Activated effector memory CD4-positive, alpha-beta T cell treated with Interleukin-2 at 50 U/mL for 16 hours (primary cell): Measurements from ENCODE around the gene NKX2-1.
"Not testable (repeated sequence)": the region's sequence is repeated elsewhere in the genome, so short reads cannot be mapped to it uniquely, and the experiment has no call there.

ENCODE experiments used
- DNase-seq: peaks from one replicate; pipeline ENCODE4 v3.0.0-alpha.2; 2020

Gene NKX2-1

DNA sequence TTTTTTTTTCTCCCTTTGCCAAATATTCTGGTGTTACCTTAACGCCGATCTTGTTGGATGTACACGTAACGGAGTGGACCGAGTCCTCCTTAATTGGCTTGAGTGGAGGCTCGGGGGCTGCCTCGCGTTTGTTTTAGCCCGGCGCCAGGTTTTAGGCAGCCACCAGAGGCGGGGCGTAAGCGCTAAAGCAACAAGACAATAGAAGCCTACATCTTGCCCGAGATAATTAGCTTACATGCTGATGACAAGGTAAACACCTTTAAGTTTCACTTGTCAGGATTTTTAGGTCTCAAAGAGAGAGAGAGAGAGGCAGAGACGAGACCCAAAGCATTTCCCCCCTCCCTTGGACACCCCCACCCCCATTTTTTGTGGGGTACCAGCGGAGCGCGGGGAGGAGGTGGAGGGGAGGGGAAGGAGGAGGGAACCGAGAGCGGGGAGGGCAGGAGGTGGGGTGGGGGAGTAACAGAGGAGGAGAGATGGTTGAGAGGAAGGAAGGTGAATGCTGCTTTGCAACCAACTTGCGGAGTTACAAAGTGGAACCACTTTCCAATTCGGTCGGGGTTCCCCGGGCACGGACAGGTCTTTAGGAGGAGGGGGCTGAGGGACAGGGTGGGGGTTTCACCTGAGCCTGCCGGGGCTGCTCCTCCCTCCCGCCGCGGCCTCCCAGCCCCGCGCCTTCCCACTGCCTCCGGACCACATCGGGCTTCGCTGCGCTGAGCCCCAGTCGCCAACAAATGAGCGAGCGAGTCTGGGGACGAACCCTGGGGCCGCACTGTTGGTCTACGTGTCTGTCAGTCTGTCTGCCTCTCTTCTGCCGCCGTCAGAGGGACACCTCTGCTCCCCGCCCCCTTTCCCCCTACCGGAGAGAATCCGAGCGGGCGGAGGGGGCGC, at the start of gene NKX2-1:
Gene NKX2-1 (minus strand): TSS at position 802 of the 891 bp plus-strand sequence. CDS start 103 bp downstream, at position 699.
- DNase-seq, result no peak

DNA sequence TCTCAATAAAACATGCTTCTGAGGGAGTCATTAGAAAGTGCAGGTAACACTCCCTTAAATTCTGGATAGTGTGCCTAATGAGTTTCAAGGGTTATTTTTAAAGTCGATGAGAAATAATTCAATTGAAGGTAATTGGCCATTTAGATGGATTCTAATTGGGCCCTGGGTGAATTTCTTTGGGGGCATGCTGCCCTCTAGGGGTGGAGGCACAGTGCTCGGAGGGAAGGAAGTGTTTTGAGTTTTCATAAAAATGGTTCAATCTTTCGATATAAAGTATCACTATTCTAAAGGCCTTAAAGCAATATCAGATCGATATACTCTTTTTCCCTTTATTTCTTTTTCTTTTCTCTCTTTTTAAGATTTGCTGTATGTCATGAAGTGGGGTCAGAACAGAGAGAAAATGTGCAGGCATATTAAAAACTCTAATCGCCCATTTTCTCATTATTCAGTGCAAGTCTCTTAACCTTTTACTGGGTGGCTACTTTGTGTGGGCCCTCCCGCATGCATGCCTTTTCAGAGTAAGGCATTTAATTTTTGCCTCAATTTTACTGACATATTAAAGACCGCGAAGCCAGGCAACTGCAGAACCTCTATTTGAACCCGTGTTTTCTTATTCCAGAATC, 36.9 kb upstream of the NKX2-1 start:
- DNase-seq, result no peak

DNA sequence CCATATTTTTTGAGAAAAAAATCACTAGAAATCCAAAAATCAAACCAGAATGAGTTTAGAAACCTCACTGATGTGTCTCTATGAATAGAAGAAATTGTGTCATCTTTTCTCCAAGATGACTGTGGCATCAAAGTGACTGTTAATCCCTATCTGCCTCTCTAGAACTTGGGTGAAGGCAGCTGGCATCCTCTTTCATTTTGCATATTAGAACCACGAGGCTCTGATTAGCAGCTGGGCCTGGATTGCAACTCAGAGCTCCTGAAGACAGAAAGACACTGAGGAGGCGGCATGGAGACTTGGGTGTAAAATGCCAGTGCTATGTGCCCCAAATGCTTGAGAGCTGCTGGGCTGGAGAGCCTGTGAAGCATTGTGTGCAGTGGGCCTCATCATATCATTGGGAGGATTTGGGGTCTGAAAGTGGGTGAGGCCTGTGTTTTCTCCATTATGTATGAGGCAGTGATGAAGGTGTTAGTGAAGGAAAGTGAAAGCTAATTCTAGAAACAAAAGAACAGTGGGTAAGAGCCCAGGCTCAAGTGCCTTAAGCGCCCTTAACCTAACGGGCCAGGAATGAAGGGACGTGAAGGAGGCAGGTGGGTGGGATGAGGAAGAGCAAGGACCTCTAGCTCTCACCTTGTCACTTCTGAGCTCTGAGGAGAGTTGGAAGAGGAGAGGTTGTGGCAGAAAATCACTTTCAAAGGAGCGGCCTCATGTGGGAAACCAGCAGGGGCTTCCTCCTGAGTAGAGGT, 36.1 kb upstream of the NKX2-1 start:
- no peak for DNase-seq

DNA sequence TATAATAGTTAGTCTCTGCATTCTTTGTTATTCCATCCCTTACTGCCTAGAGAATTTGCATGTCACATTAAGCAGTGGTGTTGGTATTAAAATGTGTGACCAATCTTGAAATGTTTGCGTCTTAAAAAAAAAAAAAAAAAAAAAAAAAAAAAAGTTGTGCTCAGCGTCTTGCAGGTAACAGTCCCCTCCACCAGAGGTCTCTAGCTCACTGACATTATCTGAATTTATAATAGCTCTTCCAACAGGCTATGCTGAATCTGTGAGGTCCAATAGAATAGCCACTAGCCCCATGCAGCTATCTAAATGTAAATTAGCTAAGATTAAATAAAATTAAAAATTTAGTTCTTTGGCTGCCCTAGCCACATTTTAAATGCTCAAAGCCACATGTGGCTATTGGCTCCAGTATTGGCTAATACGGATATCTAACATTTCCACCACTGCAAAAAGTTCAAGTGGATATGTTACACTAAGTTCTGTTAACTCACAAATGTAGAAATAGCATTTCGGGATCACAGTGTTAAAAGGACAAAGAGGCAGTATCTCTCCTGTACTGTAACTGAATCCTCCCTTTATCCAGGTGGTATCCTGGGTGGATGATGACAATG, 33.7 kb upstream of the NKX2-1 start:
- no peak for DNase-seq

DNA sequence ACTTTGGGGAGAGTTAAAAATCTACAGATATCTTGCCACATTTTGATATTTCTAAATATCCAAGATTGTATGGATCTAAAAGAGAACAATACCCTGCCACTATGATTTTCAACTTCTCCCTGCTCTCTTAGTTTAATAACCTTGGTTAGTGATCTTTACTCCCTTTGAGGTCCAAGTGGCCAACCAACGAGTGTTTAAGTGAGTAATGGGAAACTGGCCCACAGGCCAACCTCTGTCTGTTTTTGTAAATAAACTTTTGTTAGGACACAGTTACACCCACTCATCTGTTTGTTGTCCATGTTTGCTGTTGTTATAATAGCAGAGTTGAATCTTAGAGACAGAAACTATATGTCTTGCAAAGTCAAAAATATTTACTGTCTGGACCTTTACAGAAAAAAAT, 30.9 kb upstream of the NKX2-1 start:
- DNase-seq, result no peak

DNA sequence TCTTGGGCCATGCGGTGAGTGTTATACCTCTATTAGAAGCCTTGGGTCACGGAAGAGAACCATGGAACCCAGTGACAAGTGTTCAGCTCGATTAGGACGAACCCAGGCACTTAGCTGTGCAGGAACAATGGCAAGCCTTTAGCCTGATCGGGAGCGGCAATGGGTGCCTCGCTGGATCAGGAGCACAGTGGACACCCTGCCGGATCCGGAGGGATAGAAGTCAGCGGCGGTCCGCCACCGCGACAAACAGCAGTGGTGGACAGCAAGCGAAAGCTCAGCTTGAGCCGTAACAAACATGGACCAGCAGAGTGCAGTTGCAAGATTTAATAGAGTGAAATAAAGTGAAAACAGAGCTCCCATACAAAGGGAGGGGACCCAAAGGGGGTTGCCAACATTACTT, 24.2 kb upstream of the NKX2-1 start:
- DNase-seq, result not testable (repeated sequence)

DNA sequence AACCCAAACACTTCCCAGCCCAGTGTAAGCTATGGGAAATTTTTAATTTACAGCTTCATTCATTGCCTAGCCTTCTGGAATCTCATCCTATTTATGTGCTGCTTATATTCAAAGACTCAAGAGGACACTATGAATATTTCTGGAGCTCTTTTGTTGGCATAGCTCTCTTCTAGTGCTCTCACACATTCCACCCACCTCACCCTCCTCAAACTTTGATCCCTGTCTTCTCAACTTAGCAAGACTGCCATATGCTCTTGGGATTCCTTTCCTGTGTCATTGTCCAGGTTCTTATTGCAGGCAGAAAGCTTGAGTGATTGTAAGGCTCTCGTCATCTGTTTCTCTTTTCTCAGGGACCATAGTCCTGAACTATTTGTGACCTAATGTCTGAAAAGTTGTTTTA, 18.0 kb upstream of the NKX2-1 start:
- no peak for DNase-seq

DNA sequence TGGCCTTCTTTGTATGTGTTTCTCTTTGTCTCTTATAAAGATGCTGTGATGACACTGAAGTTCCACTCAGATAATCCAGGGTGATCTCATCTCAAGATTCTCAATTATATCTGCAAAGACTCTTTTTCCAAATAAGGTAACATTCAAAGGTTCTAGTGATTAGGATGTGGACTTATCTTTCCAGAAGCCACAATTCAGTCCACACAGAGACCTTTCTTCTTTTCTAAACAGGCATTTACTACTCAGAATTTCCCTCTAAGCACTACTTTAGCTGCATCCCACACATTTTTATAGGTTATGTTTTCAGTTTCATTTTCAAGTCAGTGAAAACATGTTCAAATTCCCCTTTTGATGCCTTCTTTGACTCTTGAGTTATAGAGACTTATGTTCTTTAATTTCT, 9.0 kb upstream of the NKX2-1 start:
- no peak for DNase-seq

DNA sequence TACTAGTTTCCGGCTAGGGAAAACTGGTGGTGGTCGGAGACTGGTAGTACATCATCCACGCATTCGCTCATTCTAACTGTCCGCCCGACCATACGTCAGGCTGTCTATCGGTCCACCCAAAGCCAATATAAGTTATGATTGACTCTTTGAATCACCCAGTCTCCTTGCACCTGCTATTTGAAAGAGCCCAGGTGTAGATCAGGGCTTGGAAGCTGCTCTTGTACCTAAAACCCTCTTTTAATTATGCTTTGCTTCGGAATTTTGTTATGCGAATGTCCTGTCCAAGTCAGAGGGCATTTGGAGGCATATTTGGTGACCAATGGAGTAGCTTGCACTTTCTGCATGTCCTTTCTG, 5.7 kb upstream of the NKX2-1 start:
- DNase-seq, result no peak

DNA sequence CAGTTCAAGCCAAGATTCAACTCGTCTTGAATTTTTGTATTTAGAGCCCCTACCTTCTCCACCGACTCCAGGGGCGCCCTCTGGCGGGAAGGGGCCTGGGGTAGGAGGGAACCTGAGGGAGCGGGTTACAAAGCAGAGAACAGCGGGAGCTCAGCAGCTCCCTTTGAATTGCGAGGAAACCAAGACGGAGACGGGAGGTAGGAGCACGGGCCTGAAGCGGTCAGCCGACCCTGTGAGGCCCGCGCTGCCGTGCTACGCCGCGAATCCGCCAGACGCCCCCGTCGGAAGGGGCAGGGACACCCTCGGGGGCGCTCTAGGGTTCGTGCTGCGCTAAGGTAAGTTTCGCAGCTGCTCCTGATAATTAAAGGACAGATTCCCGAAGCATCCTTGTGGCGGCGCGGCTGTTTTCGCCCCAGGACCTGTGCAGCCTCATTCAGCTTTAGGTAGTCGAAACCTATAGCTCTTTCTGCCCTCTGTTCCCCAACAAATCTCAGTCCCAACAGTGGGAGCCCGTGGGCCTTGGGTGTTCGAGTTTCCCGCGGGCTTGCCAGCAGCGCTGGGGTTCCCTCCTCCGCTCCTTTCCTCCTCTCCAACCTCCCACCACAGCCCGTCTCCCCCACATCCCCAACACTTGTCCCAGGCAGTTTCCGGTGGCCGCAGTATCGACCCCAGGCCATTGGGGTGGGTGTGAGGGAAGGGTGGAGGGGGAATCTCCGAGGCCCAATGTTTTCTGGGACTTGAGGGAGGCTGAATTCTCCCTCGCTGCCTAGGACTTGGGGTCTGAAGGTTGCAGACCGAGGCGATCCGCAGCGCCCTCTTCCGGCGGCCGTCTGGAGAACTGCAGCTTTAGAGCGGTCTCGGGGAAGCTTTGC, 5.1 kb upstream of the NKX2-1 start:
- no peak for DNase-seq

DNA sequence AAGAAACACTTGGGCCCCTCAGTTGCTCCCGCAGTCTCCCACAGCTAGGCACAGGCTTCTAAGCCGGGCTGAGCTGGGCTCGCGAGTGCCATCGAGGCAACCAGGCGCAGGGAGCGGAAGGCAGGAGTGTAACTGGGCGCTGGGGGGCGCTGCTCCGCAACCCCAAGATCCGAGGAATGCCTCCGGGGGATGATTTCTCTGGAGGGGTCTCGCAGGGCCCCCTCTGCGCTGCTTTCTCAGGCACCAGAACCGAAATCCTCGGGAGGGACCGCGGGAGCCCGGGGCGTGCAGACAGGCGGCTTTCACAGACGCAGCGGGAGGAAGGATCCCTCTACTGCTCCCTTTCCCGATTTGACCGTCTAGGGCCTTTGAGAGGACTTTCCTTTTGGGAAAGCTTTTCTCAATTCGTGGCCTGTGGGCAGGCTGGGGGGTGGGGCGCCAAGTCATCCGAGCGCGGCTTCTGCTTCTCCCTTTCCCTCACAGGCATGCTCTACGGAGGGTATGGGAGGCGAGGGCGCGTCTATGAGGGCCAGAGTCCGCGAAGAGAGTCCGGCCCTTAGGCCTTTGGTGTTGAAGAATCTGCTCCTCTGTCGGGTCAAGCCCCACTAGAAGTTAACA, 4.3 kb upstream of the NKX2-1 start:
- no peak for DNase-seq

DNA sequence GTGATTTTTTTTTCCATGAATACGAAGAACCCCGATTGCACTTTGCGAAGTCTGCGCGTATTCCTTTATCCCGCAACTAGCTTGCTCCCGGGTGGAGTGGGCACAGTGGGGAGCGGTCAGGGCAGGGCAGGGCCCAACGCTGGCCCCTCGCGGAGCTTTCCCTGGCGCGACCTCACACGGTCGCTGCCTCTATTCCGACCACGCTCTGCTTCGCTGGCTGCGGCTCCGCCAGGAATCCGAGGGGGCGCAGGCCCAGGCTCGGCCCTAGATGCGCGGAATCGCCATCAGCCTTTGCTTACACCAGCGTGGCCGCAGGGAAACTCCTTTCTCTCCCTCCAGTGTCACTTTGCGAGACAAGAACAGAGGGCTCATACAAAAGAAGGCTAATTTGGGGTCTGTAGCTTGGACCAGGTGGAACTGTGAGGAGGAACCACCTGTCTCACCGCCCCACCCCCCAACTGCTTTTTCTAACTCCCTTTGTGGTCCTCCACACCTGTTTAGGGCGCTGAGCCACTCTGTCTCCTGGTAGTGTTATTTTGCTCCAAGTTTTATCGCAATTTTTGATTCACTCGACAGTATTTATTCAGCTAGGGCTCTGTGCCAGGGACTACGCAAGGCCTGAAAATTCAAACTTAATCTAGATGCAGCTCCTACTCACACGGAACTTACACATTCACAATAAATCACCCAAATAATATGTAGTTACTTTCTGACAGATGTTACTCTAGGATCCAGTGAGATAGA, 3.1 kb upstream of the NKX2-1 start:
- DNase-seq, result no peak

DNA sequence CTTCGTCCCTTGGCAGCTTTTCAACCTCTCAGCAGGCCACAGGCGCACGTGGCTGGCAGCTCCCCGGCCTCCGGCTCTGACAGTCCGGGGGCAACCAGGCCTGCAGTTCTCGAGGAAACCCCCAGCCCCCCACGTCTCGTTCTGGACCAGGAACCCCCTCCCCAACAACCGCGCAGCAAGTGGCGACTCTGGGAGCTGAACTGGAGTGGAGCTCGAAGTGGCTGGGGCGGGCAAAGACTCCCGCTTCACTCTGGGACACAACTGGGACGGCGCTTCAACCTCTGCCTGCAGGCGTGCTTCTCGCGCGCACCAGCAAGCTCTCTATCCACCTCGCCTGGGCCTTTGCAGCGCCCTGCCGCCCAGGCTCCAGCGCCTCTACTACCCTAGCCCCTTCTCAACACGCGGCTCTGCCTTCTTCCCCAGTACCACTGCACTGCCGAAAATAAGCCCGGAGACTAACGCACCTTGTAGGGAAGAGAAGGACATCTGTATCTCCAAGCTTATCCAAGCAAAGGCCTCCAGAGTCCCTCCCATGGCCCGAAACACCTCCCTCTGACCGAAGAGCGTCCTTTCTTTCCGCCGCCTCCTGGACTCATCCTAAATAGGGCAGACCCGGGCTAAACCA, 2.4 kb upstream of the NKX2-1 start:
- no peak for DNase-seq

DNA sequence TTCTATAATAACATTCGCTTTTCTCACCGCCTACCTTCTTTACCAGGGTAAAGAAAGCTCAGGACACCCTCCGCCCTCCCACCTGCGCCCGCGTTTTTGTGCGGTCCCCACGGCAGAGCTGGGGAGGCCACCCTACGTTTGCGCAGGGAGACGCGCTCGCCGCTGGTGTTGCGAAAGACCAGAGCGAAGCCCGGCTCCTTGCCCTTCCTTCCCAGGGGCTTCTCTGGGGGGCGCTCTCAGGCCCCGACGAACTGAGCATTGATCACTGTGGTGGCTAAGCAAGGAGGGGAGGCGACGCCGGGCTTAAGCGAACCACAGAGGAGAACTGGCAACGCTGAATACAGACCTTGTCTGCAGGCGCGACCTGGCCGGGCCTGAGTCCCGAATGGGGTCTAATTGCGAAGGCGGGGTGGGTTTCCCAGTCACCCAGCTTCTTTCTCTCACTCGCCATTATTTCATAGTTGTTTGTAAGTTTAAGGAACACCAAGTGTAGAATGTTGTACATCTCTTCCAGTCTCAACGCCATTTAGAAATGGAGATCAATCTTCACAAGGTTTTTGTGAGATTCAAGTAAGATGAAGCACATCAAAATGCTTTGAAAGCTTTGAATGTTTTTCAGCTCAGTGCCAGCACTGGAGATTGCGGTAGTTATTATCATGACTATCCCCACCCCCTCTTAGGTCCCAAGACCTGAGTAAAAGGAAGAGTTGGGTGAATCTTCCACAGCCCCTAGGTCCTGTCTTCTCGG, 1.7 kb upstream of the NKX2-1 start:
- DNase-seq, result no peak

DNA sequence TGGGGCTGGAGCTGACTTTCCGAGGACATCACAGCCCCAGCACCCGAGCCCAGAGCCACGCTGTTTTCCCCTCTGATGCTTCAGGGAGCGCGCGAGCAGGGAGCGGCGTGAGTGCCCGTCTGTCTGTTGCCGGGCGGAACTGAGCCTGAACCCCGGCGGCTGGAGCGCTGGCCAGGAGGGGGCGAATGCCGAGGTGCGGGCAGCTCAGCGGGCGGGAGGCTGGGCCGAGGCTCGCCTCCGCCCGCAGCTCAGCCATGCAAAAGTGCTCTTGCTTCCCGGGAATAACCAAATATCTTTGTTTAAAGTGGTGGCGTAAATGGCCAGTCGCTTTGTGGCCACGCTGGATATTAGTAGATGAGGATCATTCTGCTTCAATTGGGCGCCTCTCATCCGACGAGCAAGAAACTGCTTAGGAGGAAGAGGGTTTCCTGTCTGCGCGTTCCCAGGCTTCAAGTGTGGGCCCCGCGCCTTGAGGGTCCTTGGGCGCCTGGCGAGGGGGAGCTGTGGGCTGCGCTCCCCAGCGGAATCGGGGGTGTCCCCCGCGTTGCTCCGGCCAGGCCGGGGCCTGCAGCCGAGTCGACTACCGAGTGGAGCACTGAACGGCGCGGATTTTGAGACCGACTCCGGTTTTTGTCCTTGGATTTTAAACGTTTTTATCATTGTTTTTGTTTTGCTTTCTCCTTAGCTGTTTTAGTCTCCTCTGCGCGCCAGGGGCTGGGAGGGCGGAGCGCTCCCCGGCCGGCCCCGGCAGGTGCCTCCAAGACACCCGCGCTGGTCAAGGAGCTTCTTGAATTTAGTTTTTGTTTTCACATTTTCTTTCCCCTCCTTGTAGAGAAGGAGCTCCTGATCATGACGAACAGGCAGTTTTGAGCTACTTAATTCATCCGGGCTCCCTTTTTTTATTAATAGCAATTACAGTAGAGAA, 831 bp upstream of the NKX2-1 start:
- no peak for DNase-seq

DNA sequence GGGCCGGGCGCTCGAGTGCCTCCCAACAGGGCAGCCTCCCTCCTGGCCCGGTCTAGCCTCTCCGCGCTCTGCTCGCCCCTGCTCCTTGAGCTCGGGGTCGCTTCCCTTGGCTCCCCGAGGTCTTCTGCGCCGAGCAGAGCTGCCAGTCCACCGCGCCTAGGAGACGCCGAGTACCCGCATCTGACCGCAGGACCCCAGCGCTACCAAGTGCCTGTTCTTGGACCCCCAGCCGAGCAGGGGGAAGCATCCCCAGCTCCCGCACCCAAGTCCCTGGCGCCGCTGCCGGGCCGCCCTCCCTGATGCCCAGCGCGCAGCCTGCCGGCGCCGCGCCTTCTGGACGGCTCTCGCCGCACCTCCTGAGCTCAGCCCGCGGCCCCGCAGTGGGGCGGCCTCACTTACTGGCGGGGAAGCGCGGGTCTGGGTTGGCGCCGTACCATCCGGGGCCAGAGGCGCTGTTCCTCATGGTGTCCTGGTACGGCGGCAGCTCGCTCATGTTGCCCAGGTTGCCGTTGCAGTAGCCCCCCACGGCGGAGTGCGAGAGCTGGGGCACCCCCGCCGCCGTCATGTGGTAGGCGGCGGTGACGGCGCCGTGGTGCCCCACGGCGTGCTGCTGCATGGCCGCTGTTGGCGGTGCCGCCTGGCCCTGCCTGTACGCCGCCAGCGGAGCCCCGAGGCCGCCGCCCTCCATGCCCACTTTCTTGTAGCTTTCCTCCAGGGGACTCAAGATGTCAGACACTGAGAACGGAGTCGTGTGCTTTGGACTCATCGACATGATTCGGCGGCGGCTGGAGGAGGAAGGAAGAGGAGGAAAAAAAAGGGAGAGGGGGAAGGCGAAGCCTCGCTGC, 1.2 kb downstream of the NKX2-1 start:
- DNase-seq, result no peak

DNA sequence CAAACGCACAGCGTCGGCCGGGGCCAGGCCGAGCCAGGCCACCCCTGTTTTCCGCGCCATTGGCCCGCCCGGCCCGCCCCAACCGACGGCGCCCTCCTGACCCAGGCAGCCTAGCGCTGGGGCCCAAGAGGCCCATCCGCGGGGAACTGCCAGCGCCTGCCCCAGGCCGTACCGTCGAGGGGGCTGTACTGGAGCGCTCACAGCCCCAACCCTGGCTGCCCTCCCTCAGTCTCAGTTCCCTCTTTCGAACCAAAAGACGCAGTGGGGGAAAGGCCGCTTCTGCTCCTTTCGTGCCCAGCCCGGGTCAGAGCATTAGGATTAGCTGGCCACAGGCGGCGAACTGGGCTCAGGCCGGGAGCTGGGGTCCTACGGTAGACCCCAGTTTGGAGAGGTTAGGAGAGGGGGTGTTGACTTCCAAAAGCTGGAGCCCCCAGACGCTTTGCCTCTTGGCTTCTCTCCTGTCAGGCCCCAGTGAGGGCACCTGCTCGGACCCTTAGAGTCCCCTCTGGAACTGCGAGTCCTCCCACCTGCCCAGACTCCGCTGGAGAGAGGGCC, 1.9 kb downstream of the NKX2-1 start:
- DNase-seq, result no peak
